Inferior parietal cortex (tissue), 1 donor: Measurements from ENCODE around the gene CD226.
"Not testable (repeated sequence)": the region's sequence is repeated elsewhere in the genome, so short reads cannot be mapped to it uniquely, and the experiment has no call there.

Source experiments
- DNase-seq: peaks from one replicate; pipeline ENCODE4 v3.0.0-alpha.2; 2016; ENCODE audit errors: extremely low spot score

Gene CD226

GRCh38 chr18:69872661-69873060, 75.0 kb downstream of the CD226 start:
- DNase-seq = no peak

GRCh38 chr18:69871363-69871762, 76.3 kb downstream of the CD226 start:
- no peak for DNase-seq

- no peak for DNase-seq
Measured at GRCh38 chr18:69870736-69871135, 76.9 kb downstream of the CD226 start.

GRCh38 chr18:69866212-69866611, 81.5 kb downstream of the CD226 start:
- DNase-seq = no peak

GRCh38 chr18:69865776-69866175, 81.9 kb downstream of the CD226 start:
- DNase-seq = no peak

- not testable (repeated sequence) for DNase-seq
Measured at GRCh38 chr18:69864802-69865201, 82.9 kb downstream of the CD226 start.

- DNase-seq = no peak
Measured at GRCh38 chr18:69858897-69859296, 88.8 kb downstream of the CD226 start.

GRCh38 chr18:69854455-69854854, 93.2 kb downstream of the CD226 start:
- DNase-seq = no peak

GRCh38 chr18:69853051-69853450, 94.6 kb downstream of the CD226 start:
- DNase-seq = no peak

- DNase-seq = no peak
Measured at GRCh38 chr18:69845593-69846506, 101.8 kb downstream of the CD226 start.

- DNase-seq = no peak
Measured at GRCh38 chr18:69844656-69845055, 103.0 kb downstream of the CD226 start.

GRCh38 chr18:69843015-69843414, 104.7 kb downstream of the CD226 start:
- no peak for DNase-seq

GRCh38 chr18:69841117-69841516, 106.6 kb downstream of the CD226 start:
- DNase-seq = no peak

- DNase-seq = no peak
Measured at GRCh38 chr18:69840445-69840844, 107.2 kb downstream of the CD226 start.

- no peak for DNase-seq
Measured at GRCh38 chr18:69840001-69840400, 107.7 kb downstream of the CD226 start.

- DNase-seq = no peak
Measured at GRCh38 chr18:69839497-69839896, 108.2 kb downstream of the CD226 start.

- no peak for DNase-seq
Measured at GRCh38 chr18:69838620-69839411, 108.9 kb downstream of the CD226 start.

GRCh38 chr18:69838003-69838402, 109.7 kb downstream of the CD226 start:
- no peak for DNase-seq

- not testable (repeated sequence) for DNase-seq
Measured at GRCh38 chr18:69834980-69835379, 112.7 kb downstream of the CD226 start.

GRCh38 chr18:69830189-69830588, 117.5 kb downstream of the CD226 start:
- no peak for DNase-seq

GRCh38 chr18:69820538-69820937, 127.1 kb downstream of the CD226 start:
- no peak for DNase-seq

GRCh38 chr18:69819460-69819859, 128.2 kb downstream of the CD226 start:
- no peak for DNase-seq
